ENCODE data around the gene MDM4.
"Not testable (repeated sequence)": the region's sequence is repeated elsewhere in the genome, so short reads cannot be mapped to it uniquely, and the experiment has no call there.

MDM4 gene

GRCh38 chr1:204483791-204484190 lies 32.4 kb upstream of the MDM4 start:
- no peak overlapping the region for H3K27ac Mint-ChIP-seq
- H3K4me3 Mint-ChIP-seq, result peak overlapping the region; percentile 37
- TF ChIP-seq, protein P1, sequence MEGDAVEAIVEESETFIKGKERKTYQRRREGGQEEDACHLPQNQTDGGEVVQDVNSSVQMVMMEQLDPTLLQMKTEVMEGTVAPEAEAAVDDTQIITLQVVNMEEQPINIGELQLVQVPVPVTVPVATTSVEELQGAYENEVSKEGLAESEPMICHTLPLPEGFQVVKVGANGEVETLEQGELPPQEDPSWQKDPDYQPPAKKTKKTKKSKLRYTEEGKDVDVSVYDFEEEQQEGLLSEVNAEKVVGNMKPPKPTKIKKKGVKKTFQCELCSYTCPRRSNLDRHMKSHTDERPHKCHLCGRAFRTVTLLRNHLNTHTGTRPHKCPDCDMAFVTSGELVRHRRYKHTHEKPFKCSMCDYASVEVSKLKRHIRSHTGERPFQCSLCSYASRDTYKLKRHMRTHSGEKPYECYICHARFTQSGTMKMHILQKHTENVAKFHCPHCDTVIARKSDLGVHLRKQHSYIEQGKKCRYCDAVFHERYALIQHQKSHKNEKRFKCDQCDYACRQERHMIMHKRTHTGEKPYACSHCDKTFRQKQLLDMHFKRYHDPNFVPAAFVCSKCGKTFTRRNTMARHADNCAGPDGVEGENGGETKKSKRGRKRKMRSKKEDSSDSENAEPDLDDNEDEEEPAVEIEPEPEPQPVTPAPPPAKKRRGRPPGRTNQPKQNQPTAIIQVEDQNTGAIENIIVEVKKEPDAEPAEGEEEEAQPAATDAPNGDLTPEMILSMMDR (IDR thresholded peaks at IDR 0.05), result no peak
- peaks cover 4% of the 10 kb centered on the region for H3K27me3 Mint-ChIP-seq (ENCODE audit: low read depth, poor library complexity)
- DNase-seq, result no peak
- peaks cover 72% of the 10 kb centered on the region for H3K4me1 Mint-ChIP-seq
- H3K9me3 Mint-ChIP-seq, result no peaks in the 10 kb centered on the region
- H3K36me3 Mint-ChIP-seq (ENCODE audit: low read depth), result peaks cover 23% of the 10 kb centered on the region

DNA sequence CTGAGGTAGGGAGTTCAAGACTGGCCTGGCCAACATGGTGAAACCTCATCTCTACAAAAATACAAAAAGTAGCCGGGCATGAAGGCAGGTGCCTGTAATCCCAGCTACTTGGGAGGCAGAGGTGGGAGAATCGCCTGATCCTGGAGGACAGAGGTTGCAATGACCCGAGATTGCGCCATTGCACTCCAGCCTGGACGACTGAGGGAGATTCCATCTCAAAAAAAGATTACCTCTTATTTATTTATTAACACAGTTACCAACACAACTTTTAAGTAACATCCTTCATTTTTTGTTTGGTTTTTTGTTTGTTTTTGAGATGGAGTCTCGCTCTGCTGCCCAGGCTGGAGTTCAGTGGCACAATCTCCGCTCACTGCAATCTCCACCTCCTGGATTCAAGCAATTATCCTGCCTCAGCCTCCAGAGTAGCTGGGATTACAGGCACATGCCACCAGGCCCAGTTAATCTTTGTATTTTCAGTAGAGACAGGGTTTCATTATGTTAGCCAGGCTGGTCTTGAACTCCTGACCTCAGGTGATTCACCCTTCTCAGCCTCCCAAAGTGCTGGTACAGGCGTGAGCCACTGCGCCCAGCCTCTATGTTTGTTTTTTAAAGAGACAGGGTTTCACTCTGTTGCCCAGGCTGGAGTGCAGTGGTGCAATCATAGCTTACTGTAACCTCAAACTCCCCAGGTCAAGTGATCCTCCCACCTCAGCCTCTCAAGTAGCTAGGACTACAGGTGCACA lies 29.5 kb upstream of the MDM4 start:
- H3K9me3 Mint-ChIP-seq; H3K4me3 Mint-ChIP-seq; DNase-seq; H3K27me3 Mint-ChIP-seq (ENCODE audit: low read depth, poor library complexity): not testable (repeated sequence)
- Mint-ChIP-seq H3K36me3 (ENCODE audit: low read depth) (peaks cover 37% of the 10 kb centered on the region), H3K27ac (peak overlapping the region; percentile 71), H3K4me1 (peaks cover 46% of the 10 kb centered on the region)

DNA sequence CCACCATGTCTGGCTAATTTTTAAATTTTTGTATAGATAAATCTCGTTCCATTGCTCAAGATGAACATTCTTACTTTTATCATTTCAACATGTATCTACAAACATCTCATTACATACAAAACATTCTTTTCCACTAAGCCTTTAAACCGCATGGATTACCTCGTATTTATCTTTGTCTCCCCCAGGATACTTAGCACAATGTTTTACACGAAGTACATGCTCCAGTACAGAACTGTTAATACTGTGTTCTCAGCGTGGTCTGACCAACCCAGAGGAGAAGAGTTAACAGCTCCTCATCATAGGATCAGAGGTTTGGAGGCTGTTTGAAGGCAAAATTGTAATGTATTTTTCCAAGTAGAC lies 29.0 kb upstream of the MDM4 start:
- H3K27ac Mint-ChIP-seq, result peak overlapping the region; percentile 71

DNA sequence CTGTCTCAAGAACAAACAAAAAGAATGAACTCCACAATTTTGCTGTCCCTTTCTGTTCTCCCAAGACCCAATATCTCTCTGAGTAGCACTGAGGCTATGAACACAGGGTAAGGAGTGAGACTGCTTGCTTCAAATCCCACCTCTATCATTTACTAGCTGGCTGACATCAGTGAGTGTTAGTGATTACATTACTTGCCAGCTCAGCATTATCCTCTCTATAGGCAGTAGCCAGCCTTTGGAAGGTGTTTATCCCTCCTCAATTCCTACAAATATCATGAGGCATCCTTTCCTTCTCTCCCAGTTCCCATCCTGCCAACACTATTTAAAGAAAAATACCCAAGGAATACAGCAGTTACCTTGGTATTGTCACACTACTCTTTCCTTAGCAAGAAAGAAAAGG lies 24.6 kb upstream of the MDM4 start:
- Mint-ChIP-seq H3K4me1 (peaks cover 46% of the 10 kb centered on the region), H3K27me3 (ENCODE audit: low read depth, poor library complexity) (peaks cover 10% of the 10 kb centered on the region), H3K9me3 (no peaks in the 10 kb centered on the region), H3K27ac (no peak overlapping the region), H3K4me3 (peak overlapping the region; percentile 96), H3K36me3 (ENCODE audit: low read depth) (peaks cover 30% of the 10 kb centered on the region)
- TF ChIP-seq, protein P1 (IDR thresholded peaks at IDR 0.05), result no peak
- DNase-seq, result no peak

More for the DNA sequence above, 29.0 kb upstream of the MDM4 start:
- TF ChIP-seq, protein P1 (IDR thresholded peaks at IDR 0.05), result no peak
- Mint-ChIP-seq H3K9me3 (no peaks in the 10 kb centered on the region), H3K36me3 (ENCODE audit: low read depth) (peaks cover 37% of the 10 kb centered on the region), H3K27me3 (ENCODE audit: low read depth, poor library complexity) (no peaks in the 10 kb centered on the region), H3K4me1 (peaks cover 46% of the 10 kb centered on the region), H3K4me3 (no peak overlapping the region)
- no peak for DNase-seq

DNA sequence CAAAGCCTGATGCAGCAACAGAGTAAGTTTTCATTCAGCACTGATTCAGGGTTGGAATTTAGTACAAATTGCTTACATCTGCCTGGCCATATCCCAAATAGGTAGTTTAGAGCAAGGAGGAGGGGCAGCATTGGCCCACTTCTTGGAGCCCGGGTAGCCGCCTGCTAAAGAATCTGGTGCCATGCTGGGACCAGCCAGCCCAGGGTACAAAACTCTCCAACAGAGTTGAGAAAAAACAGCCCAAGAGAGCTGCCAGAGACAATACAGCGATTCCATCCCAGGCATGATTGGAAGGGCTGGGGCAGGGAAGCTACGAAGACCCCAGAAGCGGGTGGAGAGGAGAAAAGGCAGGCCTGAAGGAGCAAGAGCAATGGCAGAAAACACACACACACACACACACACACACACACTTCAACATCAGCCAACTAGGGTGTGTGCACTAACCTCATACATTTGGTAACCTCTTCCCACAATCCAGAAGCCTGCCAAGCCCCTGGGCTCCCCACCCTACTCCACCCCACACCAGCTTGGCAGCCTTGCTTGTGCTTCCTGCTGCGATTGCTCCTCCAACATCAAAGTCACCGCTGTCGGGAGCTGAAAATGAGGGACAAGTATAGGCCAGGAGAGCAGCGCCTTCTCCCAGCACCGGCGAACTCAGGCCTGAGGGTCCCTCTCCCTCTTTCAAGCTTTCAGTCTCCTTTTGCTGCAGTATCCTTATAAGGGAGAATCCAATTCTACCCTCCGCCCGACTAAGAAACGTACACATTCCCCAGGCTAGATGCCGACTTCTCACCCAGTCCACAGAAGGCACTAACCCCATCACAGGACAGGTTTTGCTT lies 22.8 kb upstream of the MDM4 start:
- Mint-ChIP-seq H3K27ac (peak overlapping the region; percentile 71), H3K9me3 (no peaks in the 10 kb centered on the region), H3K4me3 (peak overlapping the region; percentile 96), H3K4me1 (peaks cover 48% of the 10 kb centered on the region), H3K36me3 (ENCODE audit: low read depth) (peaks cover 18% of the 10 kb centered on the region), H3K27me3 (ENCODE audit: low read depth, poor library complexity) (peaks cover 13% of the 10 kb centered on the region)
- TF ChIP-seq, protein P1 (IDR thresholded peaks at IDR 0.05), result no peak
- DNase-seq, result no peak

DNA sequence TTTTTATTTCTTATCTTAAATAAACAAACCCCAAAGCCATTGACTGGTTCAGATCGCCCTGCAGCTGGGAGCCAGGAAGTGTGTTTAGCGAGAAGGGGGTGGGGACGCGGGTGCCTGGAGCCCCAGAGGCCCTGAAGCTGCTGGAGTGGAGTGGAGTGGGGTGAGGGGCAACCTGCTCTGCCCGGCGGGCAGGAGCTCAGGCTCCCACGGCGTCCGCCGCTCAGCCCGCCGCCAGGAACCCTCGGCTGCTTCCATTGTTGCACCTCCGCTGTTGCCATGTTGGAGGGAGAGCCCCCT lies 22.3 kb upstream of the MDM4 start:
- no peaks in the 10 kb centered on the region for H3K9me3 Mint-ChIP-seq
- H3K27ac Mint-ChIP-seq, result peak overlapping the region; percentile 71
- peak overlapping the region; percentile 96 for H3K4me3 Mint-ChIP-seq
- TF ChIP-seq, protein P1 (IDR thresholded peaks at IDR 0.05), result no peak
- H3K27me3 Mint-ChIP-seq (ENCODE audit: low read depth, poor library complexity), result peaks cover 16% of the 10 kb centered on the region
- H3K36me3 Mint-ChIP-seq (ENCODE audit: low read depth), result peaks cover 13% of the 10 kb centered on the region
- DNase-seq, result peak; percentile 45
- H3K4me1 Mint-ChIP-seq, result peaks cover 48% of the 10 kb centered on the region
